A673 (cell line): ENCODE results near the gene PTK6. TPM values are rescaled to one million over a fixed set of nuclear protein-coding genes. Genes with fewer than 3 reads are reported as not detected.

ENCODE experiments used
- BruUV-seq: library from RNA; stranded (reverse); fragments of 400-500 nt; replicated peaks from 2 replicates; lab custom pipeline; 2021; lab: Mats Ljungman, UMichigan
- CTCF ChIA-PET: fragments of 300-600 bp; sonication (Branson Sonifier 250); formaldehyde crosslinking; loops from one replicate; lab custom pipeline; 2022; ENCODE audit warnings: antibody characterized with exemption; lab: Charles Lee
- POLR2A ChIA-PET: fragments of 300-600 bp; sonication (Branson Sonifier 250); formaldehyde crosslinking; loops from one replicate; lab custom pipeline; 2022; ENCODE audit warnings: antibody characterized with exemption; ENCODE audit not compliant: low non-redundant PET; lab: Charles Lee
- DNase-seq: peaks from one replicate; pipeline ENCODE4 v3.0.0-alpha.2; 2015; ENCODE audit warnings: low spot score
- H3K27ac ChIP-seq: fragments of 200-600 bp; sonication (generic); 2 replicates; pipeline ENCODE4 v1.5.1; 2016; ENCODE audit warnings: mixed run types, low read depth, mild to moderate bottlenecking, mixed read lengths, antibody characterized with exemption, low read length; ENCODE audit not compliant: poor library complexity, severe bottlenecking
- H3K27me3 ChIP-seq: fragments of 200-600 bp; sonication (generic); replicated peaks from 2 replicates; pipeline ENCODE4 v1.6.1; 2017; ENCODE audit warnings: mixed run types, low read depth, mild to moderate bottlenecking, mixed read lengths, antibody characterized with exemption, low read length; ENCODE audit not compliant: insufficient read depth, poor library complexity
- H3K36me3 ChIP-seq: fragments of 200-600 bp; sonication (generic); 2 replicates; pipeline ENCODE4 v1.6.1; 2016; ENCODE audit warnings: mixed run types, mild to moderate bottlenecking, mixed read lengths, antibody characterized with exemption, low read length; ENCODE audit not compliant: insufficient read depth, poor library complexity, severe bottlenecking
- H3K4me1 ChIP-seq: fragments of 200-600 bp; sonication (generic); 2 replicates; pipeline ENCODE4 v1.6.1; 2017; ENCODE audit warnings: mixed run types, mild to moderate bottlenecking, mixed read lengths, antibody characterized with exemption, low read length; ENCODE audit not compliant: insufficient read depth, poor library complexity, severe bottlenecking
- H3K4me3 ChIP-seq: fragments of 200-600 bp; sonication (generic); 2 replicates; pipeline ENCODE4 v1.5.1; 2016; ENCODE audit warnings: low read depth, mixed run types, mild to moderate bottlenecking, mixed read lengths, low read length; ENCODE audit not compliant: poor library complexity, severe bottlenecking
- H3K9me3 ChIP-seq: fragments of 200-600 bp; sonication (generic); 2 replicates; pipeline ENCODE4 v1.6.1; 2016; ENCODE audit warnings: mixed run types, low read depth, mild to moderate bottlenecking, mixed read lengths, antibody characterized with exemption, low read length; ENCODE audit not compliant: poor library complexity, severe bottlenecking
- CTCF ChIP-seq: fragments of 300-800, 200-600 bp; sonication (generic); conservative IDR thresholded peaks from 2 replicates; pipeline ENCODE4 v1.5.1; 2017; ENCODE audit warnings: low read depth, mild to moderate bottlenecking, antibody characterized with exemption, low read length, moderate library complexity, mixed read lengths
- EZH2 ChIP-seq: fragments of 200-600 bp; sonication (generic); IDR thresholded peaks from 2 replicates; pipeline ENCODE4 v1.6.1; 2017; ENCODE audit warnings: borderline replicate concordance, low read depth, mild to moderate bottlenecking, mixed read lengths, antibody characterized with exemption, low read length; ENCODE audit not compliant: poor library complexity, severe bottlenecking
- intact Hi-C: fragments of 100-400 bp; cut with micrococcal nuclease; formaldehyde crosslinking; loops from one replicate; pipeline ENCODE4 v1.10.0; 2022; ENCODE audit not compliant: unreplicated experiment
- total RNA-seq: library from RNA; stranded (reverse); gene quantifications from 2 replicates; pipeline ENCODE4 v1.2.3, GENCODE V29; 2021

PTK6 gene
- total RNA-seq, 1 experiment from 2014 or later, result not detected

DNA sequence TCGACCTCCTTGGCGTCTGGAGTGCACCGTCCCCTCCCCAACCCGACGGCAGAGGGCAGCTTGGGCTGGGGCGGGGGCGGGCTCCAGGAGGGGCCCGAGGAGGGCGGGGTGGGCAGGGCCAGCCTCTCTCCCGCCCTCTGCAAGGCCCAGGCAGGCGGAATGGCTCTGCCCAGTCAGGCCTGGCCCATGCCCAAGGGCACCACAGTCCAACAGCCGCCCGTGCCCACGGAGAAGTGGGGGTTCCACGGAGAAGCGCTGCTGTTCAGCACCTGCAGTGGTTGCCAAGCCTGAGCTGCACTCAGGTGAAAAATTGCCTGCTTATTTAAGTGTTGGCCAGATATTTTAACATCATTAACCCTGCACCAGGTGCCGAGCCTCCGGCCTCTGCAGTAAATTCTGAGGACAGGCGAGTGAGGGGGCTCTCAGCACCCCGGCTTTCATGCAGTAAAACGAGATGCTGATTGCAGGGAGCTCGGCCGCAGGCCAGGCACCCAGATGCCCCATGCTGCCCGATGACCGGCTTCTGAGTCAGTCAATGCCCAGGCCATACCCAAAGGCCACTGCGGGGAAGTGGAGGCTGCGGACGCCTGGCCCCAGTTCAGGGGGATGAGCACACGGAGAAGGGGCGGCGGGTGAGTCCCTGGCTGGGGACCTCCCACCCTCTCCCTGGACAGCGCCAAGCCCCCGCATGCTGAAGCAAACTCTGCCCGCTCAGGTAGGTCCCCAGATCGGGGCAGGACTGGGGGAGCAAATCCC is 10.7 kb upstream of the PTK6 start, which contains the start of gene SRMS:
TSS of gene SRMS (minus strand) at position 25 of the 756 bp plus-strand sequence. CDS start 286 bp downstream, outside the sequence.
- no peak for DNase-seq
- Histone ChIP-seq H3K27me3 (peaks cover 48% of the 10 kb centered on the region), H3K27ac (no peak within 1 kb of the TSS), H3K9me3 (no peaks in the 10 kb centered on the region), H3K4me3 (no peak within 1 kb of the TSS), H3K4me1 (peaks cover 4% of the 10 kb centered on the region), H3K36me3 (no peaks in the 10 kb centered on the region)
- ChIA-PET POLR2A (no interaction called here), CTCF (no interaction called here)
- TF ChIP-seq CTCF (no peak), EZH2 (no peak)
- intact Hi-C loops, result no loop called here
- BruUV-seq, result no TSS peak

DNA sequence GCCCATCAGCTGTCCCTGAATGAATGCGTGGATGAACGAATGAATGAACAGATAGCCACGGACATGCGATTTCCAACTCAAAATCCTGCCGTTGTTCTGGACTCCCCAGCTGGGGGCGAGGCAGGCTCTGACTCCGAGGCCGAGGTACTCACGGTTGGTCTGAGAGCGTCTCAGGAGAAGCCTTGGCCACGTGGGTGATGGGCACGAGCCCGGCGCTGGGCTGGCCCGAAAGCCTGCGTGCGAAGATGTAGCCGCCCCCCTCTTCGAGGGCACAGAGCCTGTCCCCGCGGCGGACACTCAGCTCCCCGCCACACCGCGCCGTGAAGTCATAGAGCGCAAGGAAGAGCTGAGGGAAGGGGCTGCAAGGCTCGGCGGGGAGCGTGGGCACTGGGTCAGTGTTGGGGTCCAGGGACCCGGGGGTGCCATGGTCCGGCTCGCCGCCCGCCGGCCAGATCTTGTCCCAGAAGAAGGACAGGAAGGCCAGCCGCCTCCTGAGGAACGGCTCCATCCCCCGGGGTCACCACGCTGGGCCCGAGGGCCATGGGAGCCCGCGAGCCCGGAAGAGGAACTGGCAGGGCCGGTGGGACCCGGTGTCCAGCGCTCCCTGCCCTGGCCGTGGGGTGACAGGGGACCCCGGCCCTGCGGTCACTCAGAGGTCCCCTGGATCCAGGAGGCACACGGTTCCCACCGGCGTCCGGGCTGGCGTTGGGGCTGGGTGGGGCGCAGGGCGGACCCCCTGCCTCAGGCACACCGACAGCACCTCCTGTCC is 10.0 kb upstream of the PTK6 start:
- DNase-seq, result no peak
- H3K4me3 ChIP-seq, result no peak overlapping the region
- POLR2A ChIA-PET, result no interaction called here
- peak; percentile 51 for TF ChIP-seq EZH2
- no peak for TF ChIP-seq CTCF
- CTCF ChIA-PET, result no interaction called here
- no peaks in the 10 kb centered on the region for H3K36me3 ChIP-seq
- no peaks in the 10 kb centered on the region for H3K9me3 ChIP-seq
- H3K27ac ChIP-seq, result no peak overlapping the region
- H3K4me1 ChIP-seq, result no peaks in the 10 kb centered on the region
- BruUV-seq, result no TSS peak
- peaks cover 48% of the 10 kb centered on the region for H3K27me3 ChIP-seq
- intact Hi-C loops, result no loop called here

GRCh38 chr20:63546256-63546955 is 9.2 kb upstream of the PTK6 start:
- CTCF ChIA-PET, result no interaction called here
- BruUV-seq, result no TSS peak
- DNase-seq, result no peak
- TF ChIP-seq CTCF, result no peak
- TF ChIP-seq EZH2, result no peak
- H3K9me3 ChIP-seq, result no peaks in the 10 kb centered on the region
- H3K27me3 ChIP-seq, result peaks cover 48% of the 10 kb centered on the region
- no peak overlapping the region for H3K4me3 ChIP-seq
- H3K27ac ChIP-seq, result no peak overlapping the region
- POLR2A ChIA-PET, result no interaction called here
- no peaks in the 10 kb centered on the region for H3K4me1 ChIP-seq
- intact Hi-C loops, result no loop called here
- H3K36me3 ChIP-seq, result no peaks in the 10 kb centered on the region
